Right lobe of liver (tissue), 6 donors: Measurements from ENCODE around the gene PDXDC1. TPM values are rescaled to one million over a fixed set of nuclear protein-coding genes. Genes with fewer than 3 reads are reported as not detected.
"Not testable (repeated sequence)": the region's sequence is repeated elsewhere in the genome, so short reads cannot be mapped to it uniquely, and the experiment has no call there.

Source experiments
- ATAC-seq, 4 donors: fragments of 200-7000 bp; cut with Tn5 transposase; one replicate each; pipeline ENCODE4 v1.9.1; 2020; ENCODE audit warnings: mild to moderate bottlenecking in 4 of 4, moderate library complexity in 4 of 4
- DNase-seq, 3 donors: peaks; one replicate each; pipeline ENCODE4 v3.0.0-alpha.2; 2020
- H3K27ac ChIP-seq, 3 donors: fragments of 200-600 bp; one replicate each; pipeline ENCODE4 v1.8.0; 2022
- H3K27me3 ChIP-seq, 2 donors: fragments of 200-600 bp; one replicate each; pipeline ENCODE4 v1.8.0; 2022
- H3K36me3 ChIP-seq, 4 donors: fragments of 200-600 bp; sonication (generic) in 1 of 4; one replicate each; pipeline versions ENCODE4 v1.5.1 to v1.8.0; 2017 to 2022; ENCODE audit warnings: control low read depth in 1 of 4
- H3K4me1 ChIP-seq, 4 donors: fragments of 200-600 bp; sonication (generic) in 1 of 4; one replicate each; pipeline versions ENCODE4 v1.5.1 to v1.8.0; 2017 to 2022; ENCODE audit warnings: control low read depth in 1 of 4
- H3K4me3 ChIP-seq, 3 donors: fragments of 200-600 bp; one replicate each; pipeline ENCODE4 v1.8.0; 2022
- H3K9me3 ChIP-seq, 4 donors: fragments of 200-600 bp; sonication (generic) in 1 of 4; one replicate each; pipeline versions ENCODE4 v1.5.1 to v1.8.0; 2017 to 2022; ENCODE audit warnings: control low read depth in 1 of 4
- POLR2A ChIP-seq: fragments of 450-650 bp; IDR thresholded peaks from one replicate; pipeline ENCODE4 v1.6.1; 2017; ENCODE audit warnings: antibody characterized with exemption, mild to moderate bottlenecking
- WGBS: methylation state at CpG from one replicate; pipeline ENCODE4 v1.1.6; 2018; ENCODE audit warnings: low coverage, low lambda C conversion rate; ENCODE audit not compliant: insufficient coverage; ENCODE audit errors: missing lambda C conversion rate; 5-methylcytosine and 5-hydroxymethylcytosine counted together
- intact Hi-C, 2 donors: fragments of 100-400 bp; cut with DNase I; formaldehyde crosslinking; loops; one replicate each; pipeline versions ENCODE4 v1.11.2 to v1.14.1; 2022
- total RNA-seq, 6 experiments: library from RNA; depleted of rRNA in 2 of 6; stranded (reverse); fragments of >200 nt in 2 of 6; fragmentation: NEBNext Ultra II Directional in 3 of 6; extraction: Animal tissue kit (Norgen Biotek cat#: 25700) in 3 of 6; gene quantifications; one replicate each; pipeline versions ENCODE4 v1.1.0 to v1.2.4, GENCODE V29; 2016 to 2023
- TF ChIP-seq, protein P1 (sequence below), 4 donors: fragments of 200-600 bp in 3 of 4; fragments of 450-650 bp in 1 of 4; IDR thresholded peaks; one replicate each; pipeline versions ENCODE4 v1.5.1 to v1.8.0; 2016 to 2022; ENCODE audit warnings: antibody characterized with exemption in 4 of 4, mild to moderate bottlenecking in 2 of 4
- donor health status: DM: no; HTN: yes; CAD: no.
- donor health status: DM: no; HTN: no; CAD: no.
- donor health status: DM: no; HTN: no; CAD: no.
- donor health status: DM: no; HTN: yes; CAD: no.
- donor health status: DM: no; HTN: yes; CAD: no.

Gene PDXDC1
- total RNA-seq, 6 experiments from 2014 or later: 78.8 to 144 (median 111) TPM

DNA sequence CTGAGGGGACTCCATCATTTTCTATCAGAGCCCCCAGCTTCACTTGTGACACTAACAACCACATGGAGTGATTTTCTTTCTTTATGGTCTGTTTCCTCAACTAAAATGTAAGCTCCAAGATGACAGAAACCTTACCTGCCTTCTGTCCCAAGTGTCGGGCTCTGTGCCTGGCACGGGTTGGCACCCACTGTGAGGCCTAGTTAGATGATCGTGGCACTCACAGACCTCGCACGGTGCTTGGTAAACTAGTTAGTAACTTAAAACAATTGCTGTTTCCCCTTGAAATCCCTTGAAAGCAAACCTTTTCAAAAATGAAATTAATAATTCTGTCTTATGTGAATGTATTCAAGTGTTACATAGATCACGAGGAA, 53.5 kb downstream of the PDXDC1 start:
- H3K36me3 ChIP-seq: peaks cover 5 to 89% (median 44%) of the 10 kb centered on the region in 4 donors
- H3K27me3 ChIP-seq, H3K4me3 ChIP-seq, H3K27ac ChIP-seq, DNase-seq, ATAC-seq, H3K9me3 ChIP-seq, intact Hi-C loops: not testable (repeated sequence)
- peaks cover 0 to 13% (median 2%) of the 10 kb centered on the region in 4 donors for H3K4me1 ChIP-seq
- WGBS: 90% methylated on average over 6 of the region's 6 CpGs

GRCh38 chr16:15028801-15029698, 54.2 kb downstream of the PDXDC1 start:
- H3K4me1 ChIP-seq: peaks cover 0 to 13% (median 4%) of the 10 kb centered on the region in 4 donors
- not testable (repeated sequence) for DNase-seq, H3K9me3 ChIP-seq

GRCh38 chr16:15029749-15030148, 54.9 kb downstream of the PDXDC1 start:
- ATAC-seq, H3K4me3 ChIP-seq, H3K27ac ChIP-seq, intact Hi-C loops, H3K27me3 ChIP-seq, H3K9me3 ChIP-seq, DNase-seq: not testable (repeated sequence)
- Histone ChIP-seq H3K4me1 (peaks cover 0 to 13% (median 4%) of the 10 kb centered on the region in 4 donors), H3K36me3 (peaks cover 18 to 88% (median 44%) of the 10 kb centered on the region in 4 donors)
- WGBS: 68% methylated on average over 4 of the region's 6 CpGs

More at GRCh38 chr16:15028801-15029698, 54.2 kb downstream of the PDXDC1 start:
- peak in 1 of 4 donors; percentile 12 for ATAC-seq
- H3K27ac ChIP-seq, H3K27me3 ChIP-seq, H3K4me3 ChIP-seq, intact Hi-C loops: not testable (repeated sequence)
- H3K36me3 ChIP-seq: peaks cover 11 to 88% (median 45%) of the 10 kb centered on the region in 4 donors
- 81% methylated on average over 14 of the region's 27 CpGs for WGBS

GRCh38 chr16:15031179-15031578, 56.4 kb downstream of the PDXDC1 start:
- Histone ChIP-seq H3K27me3 (no peaks in the 10 kb centered on the region), H3K36me3 (peaks cover 18 to 90% (median 52%) of the 10 kb centered on the region in 4 donors), H3K9me3 (no peaks in the 10 kb centered on the region), H3K4me1 (peaks cover 0 to 13% (median 4%) of the 10 kb centered on the region in 4 donors), H3K27ac (peak overlapping the region in 1 of 3 donors; percentile 26), H3K4me3 (no peak overlapping the region)
- DNase-seq (no peak), ATAC-seq (no peak)
- no CpG with 5 or more reads among the region's 2 CpGs for WGBS
- TF ChIP-seq, protein P1, sequence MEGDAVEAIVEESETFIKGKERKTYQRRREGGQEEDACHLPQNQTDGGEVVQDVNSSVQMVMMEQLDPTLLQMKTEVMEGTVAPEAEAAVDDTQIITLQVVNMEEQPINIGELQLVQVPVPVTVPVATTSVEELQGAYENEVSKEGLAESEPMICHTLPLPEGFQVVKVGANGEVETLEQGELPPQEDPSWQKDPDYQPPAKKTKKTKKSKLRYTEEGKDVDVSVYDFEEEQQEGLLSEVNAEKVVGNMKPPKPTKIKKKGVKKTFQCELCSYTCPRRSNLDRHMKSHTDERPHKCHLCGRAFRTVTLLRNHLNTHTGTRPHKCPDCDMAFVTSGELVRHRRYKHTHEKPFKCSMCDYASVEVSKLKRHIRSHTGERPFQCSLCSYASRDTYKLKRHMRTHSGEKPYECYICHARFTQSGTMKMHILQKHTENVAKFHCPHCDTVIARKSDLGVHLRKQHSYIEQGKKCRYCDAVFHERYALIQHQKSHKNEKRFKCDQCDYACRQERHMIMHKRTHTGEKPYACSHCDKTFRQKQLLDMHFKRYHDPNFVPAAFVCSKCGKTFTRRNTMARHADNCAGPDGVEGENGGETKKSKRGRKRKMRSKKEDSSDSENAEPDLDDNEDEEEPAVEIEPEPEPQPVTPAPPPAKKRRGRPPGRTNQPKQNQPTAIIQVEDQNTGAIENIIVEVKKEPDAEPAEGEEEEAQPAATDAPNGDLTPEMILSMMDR (IDR thresholded peaks at IDR 0.05): no peak
- TF ChIP-seq POLR2A: no peak
- intact Hi-C loops: no loop called here

DNA sequence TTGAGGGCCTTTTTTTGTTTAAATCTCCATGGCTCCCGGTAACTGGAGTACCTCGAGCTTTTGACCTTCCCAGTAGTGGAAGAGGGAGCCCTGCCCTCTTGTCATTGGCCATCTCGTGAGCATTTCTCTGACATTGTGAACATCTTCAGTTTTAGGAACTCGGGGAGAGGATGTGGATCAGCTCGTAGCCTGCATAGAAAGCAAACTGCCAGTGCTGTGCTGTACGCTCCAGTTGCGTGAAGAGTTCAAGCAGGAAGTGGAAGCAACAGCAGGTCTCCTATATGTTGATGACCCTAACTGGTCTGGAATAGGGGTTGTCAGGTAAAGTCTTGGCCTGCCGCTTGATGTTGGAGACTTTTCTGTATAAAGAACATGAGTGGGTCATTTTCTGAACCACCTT, 56.8 kb downstream of the PDXDC1 start:
- 66% methylated on average over 8 of the region's 8 CpGs for WGBS
- H3K4me1 ChIP-seq: peaks cover 0 to 13% (median 4%) of the 10 kb centered on the region in 4 donors
- peak overlapping the region in 1 of 3 donors; percentile 26 for H3K27ac ChIP-seq
- intact Hi-C loops: no loop called here
- no peak overlapping the region for H3K4me3 ChIP-seq
- no peaks in the 10 kb centered on the region for H3K9me3 ChIP-seq
- no peaks in the 10 kb centered on the region for H3K27me3 ChIP-seq
- TF ChIP-seq, protein P1 (IDR thresholded peaks at IDR 0.05): no peak
- TF ChIP-seq POLR2A: no peak
- DNase-seq (no peak), ATAC-seq (no peak)
- H3K36me3 ChIP-seq: peaks cover 18 to 90% (median 52%) of the 10 kb centered on the region in 4 donors
